Measurements from ENCODE around the gene SLC7A8. TPM values are rescaled to one million over a fixed set of nuclear protein-coding genes. Genes with fewer than 3 reads are reported as not detected.

Gene SLC7A8
- total RNA-seq, 1 experiment from 2014 or later = 77.9 TPM

GRCh38 chr14:23086565-23086964, 96.9 kb downstream of the SLC7A8 start:
- Histone ChIP-seq H4K5ac (ENCODE audit: insufficient read length, low read depth, low read length) (no peak overlapping the region), H3K79me1 (ENCODE audit: insufficient read depth, low read depth, low read length, poor library complexity, severe bottlenecking) (no peaks in the 10 kb centered on the region), H3K18ac (ENCODE audit: insufficient read length, low read depth, low read length) (no peak overlapping the region), H3K23me2 (ENCODE audit: insufficient read length, low read depth, low read length, poor library complexity, severe bottlenecking) (no peaks in the 10 kb centered on the region), H3K27me3 (ENCODE audit: insufficient read depth, low read length) (no peaks in the 10 kb centered on the region), H2BK12ac (ENCODE audit: insufficient read length, low read depth, low read length) (no peak overlapping the region), H4K20me1 (ENCODE audit: control insufficient read depth, insufficient read depth, insufficient read length) (no peaks in the 10 kb centered on the region), H4K91ac (ENCODE audit: insufficient read length, low read depth, low read length) (no peak overlapping the region), H2AFZ (ENCODE audit: low read length) (no peak overlapping the region), H3K79me2 (ENCODE audit: insufficient read depth, low read length) (no peaks in the 10 kb centered on the region), H2BK120ac (ENCODE audit: low read depth, low read length, poor library complexity, severe bottlenecking) (no peak overlapping the region), H2BK5ac (ENCODE audit: insufficient read length, low read length) (no peak overlapping the region), H3T11ph (ENCODE audit: low read length) (no peak overlapping the region), H2BK15ac (ENCODE audit: low read depth, low read length) (no peak overlapping the region), H2AK5ac (ENCODE audit: insufficient read length, low read length) (no peak overlapping the region), H3K4me2 (ENCODE audit: insufficient read depth, insufficient read length, low read length) (no peak overlapping the region), H3K23ac (ENCODE audit: insufficient read length, low read depth, low read length) (no peak overlapping the region), H3K27ac (ENCODE audit: insufficient read length, low read depth, low read length) (no peak overlapping the region), H3K4me1 (ENCODE audit: insufficient read depth, low read length) (no peaks in the 10 kb centered on the region), H3K9me3 (ENCODE audit: control insufficient read depth, low read depth, low read length) (no peaks in the 10 kb centered on the region), H3K14ac (ENCODE audit: insufficient read depth, low read length) (no peak overlapping the region), H3K9ac (ENCODE audit: extremely low read depth, insufficient read length, low read length) (no peak overlapping the region), H3K56ac (ENCODE audit: insufficient read length, low read depth, low read length) (no peak overlapping the region), H4K8ac (replicated peaks; ENCODE audit: insufficient read length, low read depth, low read length) (no peak overlapping the region), H3K4ac (ENCODE audit: low read depth, low read length) (no peak overlapping the region), H2BK20ac (ENCODE audit: low read depth, low read length, poor library complexity, severe bottlenecking) (no peak overlapping the region)
- H3K27me3 Mint-ChIP-seq (ENCODE audit: low read depth) = no peaks in the 10 kb centered on the region
- no peaks in the 10 kb centered on the region for H3K9me3 Mint-ChIP-seq
- DNase-seq = no peak
- H3K27ac Mint-ChIP-seq = no peak overlapping the region
- no peaks in the 10 kb centered on the region for H3K4me1 Mint-ChIP-seq
- H3K4me3 Mint-ChIP-seq = no peak overlapping the region
- WGBS (ENCODE audit: extremely low coverage, insufficient read length, low lambda C conversion rate) = no CpG with 5 or more reads among the region's 1 CpG
- no peak for TF ChIP-seq CTCF (conservative IDR thresholded peaks at IDR 0.05)
- peaks cover 42 to 90% (median 84%) of the 10 kb centered on the region in 3 experiments; a peak in 6 of 7 replicates for H3K36me3 Mint-ChIP-seq (ENCODE audit: insufficient read depth in 1 of 3, low read depth in 3 of 3)

Data from H9 (cell line).